Measurements from ENCODE around the gene HUS1B.

The HUS1B gene

DNA sequence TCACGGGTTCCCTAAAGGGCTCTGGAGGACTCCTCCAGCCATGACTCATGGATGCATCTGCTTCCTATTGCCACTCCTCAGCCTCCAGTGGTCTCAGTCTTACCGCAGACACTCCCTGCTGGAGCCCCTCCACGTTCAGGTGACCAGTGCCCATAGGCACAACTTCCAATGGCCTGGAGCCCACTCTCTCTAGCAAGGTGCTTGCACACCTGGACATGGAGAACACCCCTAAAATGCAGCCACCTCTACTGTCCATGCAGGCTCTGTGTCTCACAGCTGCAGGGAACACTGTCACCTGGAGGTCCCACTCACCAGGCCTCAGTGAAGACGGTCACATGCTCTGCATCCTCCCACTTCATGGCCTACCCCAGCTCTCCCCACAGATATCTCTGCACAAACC is 36.0 kb downstream of the HUS1B start:
- DNase-seq, result no peak

DNA sequence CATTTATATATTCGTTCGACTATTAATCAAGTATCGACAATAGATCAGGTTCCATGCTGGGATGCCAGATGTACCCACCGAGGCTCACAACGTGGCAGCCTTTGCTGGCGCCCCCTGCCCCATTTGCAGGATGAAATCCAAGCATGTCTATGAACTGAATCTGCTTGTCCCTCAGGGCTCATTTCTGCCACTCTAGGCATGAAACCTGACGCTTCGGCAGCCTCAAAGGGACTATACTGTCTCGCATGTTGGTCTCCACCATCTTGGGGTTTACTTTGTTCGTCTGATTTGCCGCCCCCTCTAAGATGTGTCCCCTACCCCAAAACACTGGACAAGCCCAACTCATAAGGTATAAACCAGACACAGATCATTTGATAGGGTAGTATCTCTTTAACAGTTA is 36.7 kb downstream of the HUS1B start:
- no peak for DNase-seq

- no peak for DNase-seq
These were observed 39.3 kb downstream of the HUS1B start for GRCh38 chr6:617456-618100.

DNA sequence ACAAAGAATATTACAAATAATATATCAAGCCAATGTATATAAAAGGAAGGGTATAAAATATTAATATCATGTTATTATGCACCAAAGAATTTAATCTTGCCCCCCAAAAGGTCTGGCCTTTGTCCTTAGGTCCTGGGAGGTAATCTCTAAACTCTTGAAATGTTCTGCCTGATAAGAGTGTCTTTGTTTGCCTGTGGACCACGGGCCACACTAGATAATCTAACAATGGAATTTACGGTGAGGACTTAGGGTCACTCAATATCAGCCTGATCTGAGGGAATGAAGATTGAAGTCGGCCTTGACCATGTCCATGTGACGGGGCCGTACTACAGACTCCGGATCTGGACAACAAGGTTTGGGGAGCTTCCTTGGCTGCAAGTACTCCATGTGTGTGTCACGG is 42.9 kb downstream of the HUS1B start:
- no peak for DNase-seq

GRCh38 chr6:611928-612327 is 45.0 kb downstream of the HUS1B start:
- no peak for DNase-seq

GRCh38 chr6:610882-611281 is 46.0 kb downstream of the HUS1B start:
- peak; percentile 84 for DNase-seq

DNA sequence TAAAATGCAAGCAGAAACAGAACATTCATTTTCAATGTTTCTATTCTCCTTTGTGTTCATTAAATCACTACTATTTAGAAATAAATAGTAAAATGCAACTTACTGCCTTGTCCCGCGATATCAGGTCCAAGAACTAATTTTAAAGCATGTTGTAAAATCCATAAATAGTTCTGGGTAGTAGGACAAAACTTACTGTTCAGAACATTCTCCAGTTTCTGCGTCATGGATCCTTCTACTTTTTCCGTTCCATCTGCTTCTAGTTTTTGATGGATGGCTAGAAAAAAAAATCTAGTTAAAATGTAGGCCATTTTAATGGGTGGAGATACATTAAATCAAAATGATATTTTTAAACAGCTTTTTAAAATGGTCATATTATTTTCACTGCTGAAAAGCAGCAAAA is 47.0 kb downstream of the HUS1B start:
- DNase-seq, result no peak

- DNase-seq, result no peak
These were observed 50.0 kb downstream of the HUS1B start for GRCh38 chr6:606829-607379.

Data from inflammatory macrophage treated with lipopolysaccharide for 4 hours (primary cell).